ENCODE measurements around the gene LRP11. TPM values are rescaled to one million over a fixed set of nuclear protein-coding genes. Genes with fewer than 3 reads are reported as not detected.

LRP11 gene
- total and polyA plus RNA-seq, 2 of the 13 experiments (the other 11 are each of a cell fraction or from before 2014, with no cell fraction given) = 32.4 to 48.9 TPM

- TF ChIP-seq NFAT5 (CRISPR knock-in tag; IDR thresholded peaks at IDR 0.05) (no peak), CEBPB (IDR thresholded peaks at IDR 0.05; ENCODE audit: borderline replicate concordance, low read depth, low read length) (peak; percentile 54; the same call in 1 of the 2 replicates), HMGXB3 (CRISPR knock-in tag; IDR thresholded peaks at IDR 0.05; ENCODE audit: borderline replicate concordance) (no peak), THAP8 (CRISPR knock-in tag; IDR thresholded peaks at IDR 0.05; ENCODE audit: borderline replicate concordance) (no peak), ZNF407 (CRISPR knock-in tag; IDR thresholded peaks at IDR 0.05; ENCODE audit: not compliant biosample characterization) (no peak), ZNF350 (CRISPR knock-in tag; IDR thresholded peaks at IDR 0.05; ENCODE audit: borderline replicate concordance, low read depth) (peak; percentile 40; the same call in 1 of the 2 replicates), NKX3-1 (CRISPR knock-in tag; IDR thresholded peaks at IDR 0.05) (no peak), RARG (CRISPR knock-in tag; IDR thresholded peaks at IDR 0.05; ENCODE audit: low read depth) (no peak)
Measured at GRCh38 chr6:149867876-149868640, 3.9 kb upstream of the LRP11 start (continued).
